Ascending aorta (tissue), 2 donors: ENCODE data around the gene FOXP1. TPM values are rescaled to one million over a fixed set of nuclear protein-coding genes. Genes with fewer than 3 reads are reported as not detected.

Source experiments
- DNase-seq, 2 donors: peaks; one replicate each; pipeline ENCODE4 v3.0.0-alpha.2; 2019; ENCODE audit warnings: low spot score in 2 of 2
- H3K27ac ChIP-seq, 2 donors: fragments of 200-600 bp; sonication (generic); one replicate each; pipeline ENCODE4 v1.5.1; 2016 to 2017; ENCODE audit warnings: mild to moderate bottlenecking in 1 of 2
- H3K27me3 ChIP-seq: fragments of 200-600 bp; sonication (generic); one replicate; pipeline ENCODE4 v1.5.1; 2017
- H3K36me3 ChIP-seq, 2 donors: fragments of 200-600 bp; sonication (generic); one replicate each; pipeline ENCODE4 v1.5.1; 2016
- H3K4me1 ChIP-seq, 2 donors: fragments of 200-600 bp; sonication (generic); one replicate each; pipeline ENCODE4 v1.5.1; 2016 to 2017; ENCODE audit warnings: mild to moderate bottlenecking in 1 of 2
- H3K4me3 ChIP-seq, 2 donors: fragments of 200-600 bp; sonication (generic); one replicate each; pipeline ENCODE4 v1.5.1; 2016 to 2017; ENCODE audit warnings: mild to moderate bottlenecking in 1 of 2
- H3K9me3 ChIP-seq, 2 donors: fragments of 200-600 bp; sonication (generic); one replicate each; pipeline ENCODE4 v1.5.1; 2016
- intact Hi-C: fragments of 100-400 bp; cut with DNase I; formaldehyde crosslinking; loops from one replicate; pipeline ENCODE4 v1.15.1; 2023
- total RNA-seq: library from RNA; depleted of rRNA; stranded (reverse); fragments of >200 nt; gene quantifications from one replicate; pipeline ENCODE4 v1.1.0, GENCODE V29; 2016
- TF ChIP-seq, protein P1 (sequence below), 3 experiments: fragments of 200-600 bp in 2 of 3; fragments of 450-650 bp in 1 of 3; sonication (generic) in 2 of 3; IDR thresholded peaks; one replicate each; pipeline ENCODE4 v1.5.1; 2016 to 2019; ENCODE audit warnings: antibody characterized with exemption in 3 of 3, mild to moderate bottlenecking in 1 of 3, moderate library complexity in 1 of 3

FOXP1 gene
- total RNA-seq, 1 donor from 2014 or later = 171 TPM

GRCh38 chr3:71067977-71068654 lies 515.4 kb downstream of the FOXP1 start:
- no peak for DNase-seq
- H3K4me3 ChIP-seq = no peak overlapping the region
- no peaks in the 10 kb centered on the region for H3K9me3 ChIP-seq
- no peaks in the 10 kb centered on the region for H3K36me3 ChIP-seq
- intact Hi-C loops = no loop called here
- H3K27me3 ChIP-seq = no peaks in the 10 kb centered on the region
- TF ChIP-seq, protein P1, sequence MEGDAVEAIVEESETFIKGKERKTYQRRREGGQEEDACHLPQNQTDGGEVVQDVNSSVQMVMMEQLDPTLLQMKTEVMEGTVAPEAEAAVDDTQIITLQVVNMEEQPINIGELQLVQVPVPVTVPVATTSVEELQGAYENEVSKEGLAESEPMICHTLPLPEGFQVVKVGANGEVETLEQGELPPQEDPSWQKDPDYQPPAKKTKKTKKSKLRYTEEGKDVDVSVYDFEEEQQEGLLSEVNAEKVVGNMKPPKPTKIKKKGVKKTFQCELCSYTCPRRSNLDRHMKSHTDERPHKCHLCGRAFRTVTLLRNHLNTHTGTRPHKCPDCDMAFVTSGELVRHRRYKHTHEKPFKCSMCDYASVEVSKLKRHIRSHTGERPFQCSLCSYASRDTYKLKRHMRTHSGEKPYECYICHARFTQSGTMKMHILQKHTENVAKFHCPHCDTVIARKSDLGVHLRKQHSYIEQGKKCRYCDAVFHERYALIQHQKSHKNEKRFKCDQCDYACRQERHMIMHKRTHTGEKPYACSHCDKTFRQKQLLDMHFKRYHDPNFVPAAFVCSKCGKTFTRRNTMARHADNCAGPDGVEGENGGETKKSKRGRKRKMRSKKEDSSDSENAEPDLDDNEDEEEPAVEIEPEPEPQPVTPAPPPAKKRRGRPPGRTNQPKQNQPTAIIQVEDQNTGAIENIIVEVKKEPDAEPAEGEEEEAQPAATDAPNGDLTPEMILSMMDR (IDR thresholded peaks at IDR 0.05) = no peak
- H3K27ac ChIP-seq = peak overlapping the region; percentile 98 to 99
- peaks cover 6 to 49% of the 10 kb centered on the region in 2 donors for H3K4me1 ChIP-seq

DNA sequence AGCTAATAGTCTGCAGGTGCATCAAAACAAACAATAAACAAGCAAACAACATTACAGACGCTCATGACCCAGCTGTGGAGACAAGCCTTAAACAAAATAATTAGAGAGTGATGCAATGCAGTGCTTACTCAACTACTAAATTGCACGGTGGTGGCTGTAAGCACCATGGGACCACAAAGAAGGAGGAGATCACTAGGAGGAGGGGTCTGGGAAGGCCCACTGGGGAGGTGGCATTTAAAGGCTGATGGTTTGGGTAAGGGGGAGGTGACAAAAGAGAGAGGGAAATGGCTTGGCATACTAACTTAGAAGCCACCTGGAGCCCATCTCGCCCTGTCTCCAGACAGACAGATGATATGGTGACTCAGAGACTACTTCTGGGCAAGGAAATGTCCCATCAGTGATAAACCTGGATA lies 516.7 kb downstream of the FOXP1 start:
- peak overlapping the region in 1 of 2 donors; percentile 66 for H3K4me3 ChIP-seq
- DNase-seq = peak in 1 of 2 donors; percentile 63
- H3K4me1 ChIP-seq = peaks cover 3 to 40% of the 10 kb centered on the region in 2 donors
- TF ChIP-seq, protein P1 (IDR thresholded peaks at IDR 0.05) = no peak
- H3K9me3 ChIP-seq = no peaks in the 10 kb centered on the region
- H3K27ac ChIP-seq = peak overlapping the region; percentile 98 to 99
- intact Hi-C loops = no loop called here
- H3K36me3 ChIP-seq = no peaks in the 10 kb centered on the region
- H3K27me3 ChIP-seq = no peaks in the 10 kb centered on the region

DNA sequence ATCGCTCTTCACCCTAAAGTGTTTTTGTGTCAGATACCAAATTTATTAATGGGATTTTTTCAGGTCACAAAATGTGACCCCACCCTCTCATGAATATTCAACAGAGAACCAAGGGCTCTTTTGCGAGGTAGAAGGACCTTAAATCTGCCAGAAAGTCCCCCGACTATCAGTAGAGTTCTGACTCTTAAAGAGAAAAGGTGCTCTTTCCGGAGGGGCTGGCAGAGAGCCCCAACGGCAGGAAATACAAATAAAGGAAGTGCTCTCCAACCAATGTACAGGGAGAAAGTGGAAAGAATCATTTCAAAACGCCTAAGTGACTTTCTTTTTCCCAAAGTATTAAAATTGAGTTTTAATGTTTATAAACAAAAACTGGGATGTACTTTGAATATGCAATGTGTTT lies 517.2 kb downstream of the FOXP1 start:
- Histone ChIP-seq H3K4me1 (peaks cover 3 to 45% of the 10 kb centered on the region in 2 donors), H3K4me3 (peak overlapping the region in 1 of 2 donors; percentile 66), H3K36me3 (no peaks in the 10 kb centered on the region), H3K27me3 (no peaks in the 10 kb centered on the region), H3K27ac (peak overlapping the region; percentile 98 to 99), H3K9me3 (no peaks in the 10 kb centered on the region)
- peak in 1 of 2 donors; percentile 67 for DNase-seq
- intact Hi-C loops = no loop called here
- TF ChIP-seq, protein P1 (IDR thresholded peaks at IDR 0.05) = no peak

- peak overlapping the region; percentile 66 to 80 for H3K4me3 ChIP-seq
- intact Hi-C loops = loop anchor here (2.0 kb wide), 3 partner anchors 35 to 515 kb away; no protein-coding TSS in a partner anchor
These were observed 517.8 kb downstream of the FOXP1 start for GRCh38 chr3:71065764-71066013.

DNA sequence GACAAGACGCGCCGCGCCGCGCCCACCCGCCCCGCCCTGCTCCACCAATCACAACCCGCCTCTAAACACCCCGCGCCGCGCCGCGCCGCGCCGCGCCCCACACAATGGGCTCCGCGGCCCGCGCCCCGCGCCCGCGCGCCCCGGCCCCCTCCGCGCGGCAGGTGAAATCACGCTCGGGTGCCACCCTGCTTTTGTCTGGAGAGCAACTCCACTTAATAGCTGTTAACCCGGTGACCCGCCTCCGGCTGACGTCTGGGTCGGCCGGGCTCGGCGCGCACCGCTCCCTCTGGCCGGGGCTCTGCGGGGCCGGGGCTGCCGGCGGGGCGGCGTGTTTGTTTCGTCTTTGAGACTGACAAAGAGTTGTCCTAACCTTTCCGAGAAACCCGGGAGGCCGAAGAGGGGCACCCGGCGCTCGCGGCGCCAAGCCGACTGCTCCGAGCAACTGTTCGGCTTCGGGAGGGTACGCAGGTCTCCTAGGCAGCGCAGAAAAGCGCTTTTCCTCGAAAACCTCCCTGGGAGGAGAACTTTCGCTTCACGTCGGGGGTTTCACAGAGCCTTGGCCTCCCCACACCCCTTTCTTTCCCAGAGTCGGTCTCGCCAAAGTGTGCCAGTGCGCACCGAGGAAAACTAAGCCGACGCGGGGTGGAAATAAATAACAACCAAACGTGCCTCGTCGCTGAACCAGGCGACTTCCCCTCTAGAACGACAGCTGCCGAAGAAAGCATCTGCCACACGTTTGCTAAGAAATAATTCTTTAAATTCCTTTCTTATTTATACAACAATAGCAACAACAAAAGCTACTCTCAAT lies 518.4 kb downstream of the FOXP1 start:
- intact Hi-C loops = loop anchor here (1.0 to 5.0 kb wide), 8 partner anchors 36 to 516 kb away; no protein-coding TSS in a partner anchor
- Histone ChIP-seq H3K9me3 (no peaks in the 10 kb centered on the region), H3K4me3 (peak overlapping the region; percentile 66 to 80), H3K36me3 (no peaks in the 10 kb centered on the region), H3K27ac (peak overlapping the region; percentile 98 to 99), H3K4me1 (peaks cover 3 to 43% of the 10 kb centered on the region in 2 donors), H3K27me3 (no peaks in the 10 kb centered on the region)
- peak in 1 of 2 donors; percentile 82 for DNase-seq
- TF ChIP-seq, protein P1 (IDR thresholded peaks at IDR 0.05) = no peak

More at GRCh38 chr3:71065764-71066013, 517.8 kb downstream of the FOXP1 start:
- H3K4me1 ChIP-seq = peaks cover 3 to 46% of the 10 kb centered on the region in 2 donors
- DNase-seq = no peak
- no peaks in the 10 kb centered on the region for H3K36me3 ChIP-seq
- no peaks in the 10 kb centered on the region for H3K27me3 ChIP-seq
- TF ChIP-seq, protein P1 (IDR thresholded peaks at IDR 0.05) = no peak
- H3K9me3 ChIP-seq = no peaks in the 10 kb centered on the region
- peak overlapping the region; percentile 98 to 99 for H3K27ac ChIP-seq
